HepG2 (cell line): ENCODE measurements around the gene EXOC5. TPM values are rescaled to one million over a fixed set of nuclear protein-coding genes. Genes with fewer than 3 reads are reported as not detected.
A peak's percentile ranks its signal among the peaks of the same experiment; 100 is the strongest.

Source experiments
- ATAC-seq: fragments of 200-7000 bp; cut with Tn5 transposase; 3 replicates; pipeline ENCODE4 v1.9.1; 2020; ENCODE audit warnings: mild to moderate bottlenecking, moderate library complexity
- BruUV-seq: library from RNA; stranded (reverse); fragments of 400-500 nt; replicated peaks from 2 replicates; lab custom pipeline; 2021; lab: Mats Ljungman, UMichigan
- CTCF ChIA-PET: fragments of 300-600 bp; formaldehyde crosslinking; extraction: SDS; loops from one replicate; lab custom pipeline; 2021; ENCODE audit warnings: low total read pairs, inconsistent platforms, low intra/inter-chr PET ratio; lab: Yijun Ruan, JAX
- POLR2A ChIA-PET: fragments of 350-600 bp; sonication (Branson Sonifier 250); formaldehyde crosslinking; loops from one replicate; lab custom pipeline; 2020; ENCODE audit warnings: antibody characterized with exemption, inconsistent platforms; lab: Yijun Ruan, JAX
- DNase-seq: peaks from one replicate; pipeline ENCODE4 v3.0.0-alpha.2; 2015; ENCODE audit warnings: low spot score
- FAIRE-seq: peaks from 3 replicates; lab custom pipeline; 2011; peaks lifted over from hg19 to GRCh38; lab: Jason Lieb, UNC
- H2AFZ ChIP-seq: one replicate; pipeline ENCODE4 v1.6.1; 2011; ENCODE audit warnings: low read length, inconsistent platforms
- H3K27ac ChIP-seq: fragments of 300-600 bp; 3 replicates; pipeline ENCODE4 v1.8.0; 2011; ENCODE audit warnings: mixed run types, mild to moderate bottlenecking, mixed read lengths, low read length, inconsistent platforms; ENCODE audit not compliant: insufficient read depth; ENCODE audit errors: extremely low read length
- H3K27me3 ChIP-seq, 2 experiments: fragments of 200-600 bp in 1 of 2; 2 replicates in 1 of 2; 3 replicates in 1 of 2; pipeline versions ENCODE4 v1.6.0 to v1.8.0; 2011; ENCODE audit warnings: low read length in 2 of 2, mild to moderate bottlenecking in 2 of 2, moderate library complexity in 2 of 2, inconsistent platforms in 1 of 2; ENCODE audit not compliant: insufficient read depth in 2 of 2, control insufficient read depth in 1 of 2
- H3K36me3 ChIP-seq, 2 experiments: fragments of 200-600 bp in 1 of 2; replicated peaks in 1 of 2; 2 replicates in 1 of 2; 3 replicates in 1 of 2; pipeline versions ENCODE4 v1.5.1 to v1.8.0; 2011; ENCODE audit warnings: low read length in 2 of 2, inconsistent platforms in 1 of 2; ENCODE audit not compliant: insufficient read depth in 2 of 2, control insufficient read depth in 1 of 2
- H3K4me1 ChIP-seq: 2 replicates; pipeline ENCODE4 v1.5.1; 2012; ENCODE audit warnings: low read length, inconsistent platforms; ENCODE audit not compliant: insufficient read depth
- H3K4me2 ChIP-seq: 2 replicates; pipeline ENCODE4 v1.6.0; 2011; ENCODE audit warnings: low read depth, low read length, inconsistent platforms
- H3K4me3 ChIP-seq, 3 experiments: fragments of 200-600 bp in 1 of 3; sonication (generic), shearing (Covaris generic) in 1 of 3; replicated peaks in 1 of 3; 2 replicates each; pipeline ENCODE4 v1.5.1; 2011 to 2016; ENCODE audit warnings: low read length in 3 of 3, inconsistent platforms in 2 of 3, low read depth in 2 of 3, mild to moderate bottlenecking in 2 of 3, control low read depth in 1 of 3, mixed read lengths in 1 of 3; ENCODE audit not compliant: insufficient read depth in 1 of 3
- H3K79me2 ChIP-seq: one replicate; pipeline ENCODE4 v1.6.1; 2011; ENCODE audit warnings: low read length, inconsistent platforms; ENCODE audit not compliant: insufficient read depth
- H3K9ac ChIP-seq: 2 replicates; pipeline ENCODE4 v1.6.0; 2011; ENCODE audit warnings: mild to moderate bottlenecking, low read depth, low read length, inconsistent platforms; ENCODE audit not compliant: insufficient read depth
- H3K9me3 ChIP-seq: 2 replicates; pipeline ENCODE4 v1.5.1; 2012; ENCODE audit warnings: mild to moderate bottlenecking, low read length
- H4K20me1 ChIP-seq: 2 replicates; pipeline ENCODE4 v1.6.0; 2011; ENCODE audit warnings: inconsistent platforms, mild to moderate bottlenecking, low read length, moderate library complexity; ENCODE audit not compliant: insufficient read depth
- AFF4 ChIP-seq: sonication (generic); formaldehyde crosslinking; IDR thresholded peaks from 2 replicates; pipeline ENCODE4 v1.4.0; 2020; ENCODE audit warnings: missing genetic modification reagents
- CREBL2 ChIP-seq: sonication (generic); formaldehyde crosslinking; IDR thresholded peaks from 2 replicates; pipeline ENCODE4 v1.8.1; 2023; ENCODE audit warnings: missing genetic modification reagents, mild to moderate bottlenecking, borderline replicate concordance
- FOXC1 ChIP-seq: sonication (generic); formaldehyde crosslinking; IDR thresholded peaks from 2 replicates; pipeline ENCODE4 v1.8.0; 2022; ENCODE audit warnings: mild to moderate bottlenecking, missing genetic modification reagents, borderline replicate concordance
- HIC2 ChIP-seq: sonication (generic); formaldehyde crosslinking; IDR thresholded peaks from 2 replicates; pipeline ENCODE4 v1.9.0; 2022; ENCODE audit warnings: low read depth, missing genetic modification reagents
- MAFF ChIP-seq: IDR thresholded peaks from 2 replicates; pipeline ENCODE4 v1.6.1; 2011; ENCODE audit warnings: low read depth, low read length, improper control_type of control experiment
- MAFK ChIP-seq, 2 experiments: IDR thresholded peaks in 1 of 2; conservative IDR thresholded peaks in 1 of 2; 2 replicates each; pipeline ENCODE4 v1.6.1; 2011; ENCODE audit warnings: improper control_type of control experiment in 2 of 2, low read length in 2 of 2
- MAX ChIP-seq: IDR thresholded peaks from 2 replicates; pipeline ENCODE4 v1.6.1; 2012; ENCODE audit warnings: inconsistent platforms
- NCOA1 ChIP-seq: sonication (generic); formaldehyde crosslinking; IDR thresholded peaks from 2 replicates; pipeline ENCODE4 v1.9.0; 2021; ENCODE audit warnings: missing genetic modification reagents
- SALL2 ChIP-seq: sonication (generic); formaldehyde crosslinking; IDR thresholded peaks from 2 replicates; pipeline ENCODE4 v1.8.1; 2023; ENCODE audit warnings: mild to moderate bottlenecking, missing genetic modification reagents, inconsistent platforms
- SCMH1 ChIP-seq: sonication (generic); formaldehyde crosslinking; IDR thresholded peaks from 2 replicates; pipeline ENCODE4 v1.9.0; 2021; ENCODE audit warnings: missing genetic modification reagents, mild to moderate bottlenecking, borderline replicate concordance
- TP53 ChIP-seq: sonication (generic); formaldehyde crosslinking; conservative IDR thresholded peaks from 2 replicates; pipeline ENCODE4 v1.4.0; 2020; ENCODE audit warnings: missing genetic modification reagents
- XBP1 ChIP-seq: sonication (generic); formaldehyde crosslinking; IDR thresholded peaks from 2 replicates; pipeline ENCODE4 v1.5.0; 2020; ENCODE audit warnings: missing genetic modification reagents
- ZNF678 ChIP-seq: sonication (generic); formaldehyde crosslinking; IDR thresholded peaks from 2 replicates; pipeline ENCODE4 v1.4.0; 2020; ENCODE audit warnings: mild to moderate bottlenecking, missing genetic modification reagents
- ZNF816 ChIP-seq: sonication (generic); formaldehyde crosslinking; IDR thresholded peaks from 2 replicates; pipeline ENCODE4 v1.8.0; 2022; ENCODE audit warnings: missing genetic modification reagents, mild to moderate bottlenecking, borderline replicate concordance
- WGBS: methylation state at CpG from one replicate; pipeline ENCODE4 v1.1.6; 2017; ENCODE audit warnings: low lambda C conversion rate; 5-methylcytosine and 5-hydroxymethylcytosine counted together
- in situ Hi-C: cut with HindIII; loops from 2 replicates; pipeline ENCODE4 v1.10.0; 2017; ENCODE audit warnings: low pct_unique_long_range_greater_than_20kb; ENCODE audit not compliant: extremely low pct_ligation_motif_present
- intact Hi-C: fragments of 100-400 bp; cut with micrococcal nuclease; formaldehyde crosslinking; loops from one replicate; pipeline ENCODE4 v1.10.0; 2022; ENCODE audit not compliant: unreplicated experiment
- polyA plus RNA-seq, 8 experiments: library from polyadenylated mRNA; depleted of rRNA in 3 of 8; stranded (reverse) in 7 of 8; unstranded in 1 of 8; fragments of >200 nt; fragmentation: Illumina TruSeq in 4 of 8; extraction: Trizol in 4 of 8; gene quantifications; 2 replicates each; pipeline versions ENCODE4 v1.2.1 to v1.2.3, GENCODE V29; 2011 to 2016; ENCODE audit warnings: low read depth in 4 of 8, missing spikeins in 1 of 8, mixed read lengths in 1 of 8; ENCODE audit not compliant: insufficient read depth in 1 of 8
- total RNA-seq, 5 experiments: library from RNA; depleted of rRNA; stranded (reverse); fragments of >200 nt; fragmentation: Illumina TruSeq; extraction: Trizol; gene quantifications; 2 replicates each; pipeline ENCODE4 v1.2.3, GENCODE V29; 2016; ENCODE audit warnings: low read depth in 1 of 5

EXOC5 gene
- total and polyA plus RNA-seq, 2 of the 13 experiments (the other 11 are each of a cell fraction or from before 2014, with no cell fraction given), result 15.1 to 43.8 TPM

- TF ChIP-seq HIC2 (CRISPR knock-in tag) (no peak), CREBL2 (CRISPR knock-in tag) (no peak), XBP1 (CRISPR knock-in tag) (no peak), SCMH1 (CRISPR knock-in tag) (no peak), SALL2 (CRISPR knock-in tag) (no peak), TP53 (CRISPR knock-in tag) (no peak), NCOA1 (no peak), ZNF816 (CRISPR knock-in tag) (no peak), FOXC1 (no peak), MAX (no peak)
These were observed 19.0 kb upstream of the EXOC5 start (continued) for GRCh38 chr14:57287745-57288144.

GRCh38 chr14:57277062-57277461 is 8.4 kb upstream of the EXOC5 start:
- 97% methylated on average over 3 of the region's 3 CpGs for WGBS
- in situ Hi-C loops, result no loop called here
- H3K27ac ChIP-seq, result no peak overlapping the region

More at GRCh38 chr14:57277062-57277461, 8.4 kb upstream of the EXOC5 start:
- no peak overlapping the region for H2AFZ ChIP-seq
- intact Hi-C loops, result no loop called here
- H3K9me3 ChIP-seq, result no peaks in the 10 kb centered on the region
- TF ChIP-seq ZNF678 (CRISPR knock-in tag) (no peak), MAFF (peak; percentile 59), MAFK (conservative IDR thresholded peaks at IDR 0.05 in 1 of 2, IDR thresholded peaks at IDR 0.05 in 1 of 2; ENCODE audit: low read length in 2 of 2) (peak; percentile 64 to 71), AFF4 (CRISPR knock-in tag) (no peak)
- ChIA-PET POLR2A (no interaction called here), CTCF (no interaction called here)
- no peak for DNase-seq
- BruUV-seq, result no TSS peak
- H3K36me3 ChIP-seq, result peaks cover 3 to 24% of the 10 kb centered on the region in 2 experiments
- H3K4me1 ChIP-seq, result peaks cover 18% of the 10 kb centered on the region
- H3K4me3 ChIP-seq, result no peak overlapping the region
- FAIRE-seq, result no peak
- H3K79me2 ChIP-seq, result peaks cover 30% of the 10 kb centered on the region
- no peaks in the 10 kb centered on the region; a peak in 1 of 5 replicates for H3K27me3 ChIP-seq
- H4K20me1 ChIP-seq, result no peaks in the 10 kb centered on the region; the same call in 1 of the 2 replicates
- no peak overlapping the region for H3K9ac ChIP-seq
- no peak overlapping the region for H3K4me2 ChIP-seq
- ATAC-seq, result no peak
